ENCODE results near the gene S100A16.

DNA sequence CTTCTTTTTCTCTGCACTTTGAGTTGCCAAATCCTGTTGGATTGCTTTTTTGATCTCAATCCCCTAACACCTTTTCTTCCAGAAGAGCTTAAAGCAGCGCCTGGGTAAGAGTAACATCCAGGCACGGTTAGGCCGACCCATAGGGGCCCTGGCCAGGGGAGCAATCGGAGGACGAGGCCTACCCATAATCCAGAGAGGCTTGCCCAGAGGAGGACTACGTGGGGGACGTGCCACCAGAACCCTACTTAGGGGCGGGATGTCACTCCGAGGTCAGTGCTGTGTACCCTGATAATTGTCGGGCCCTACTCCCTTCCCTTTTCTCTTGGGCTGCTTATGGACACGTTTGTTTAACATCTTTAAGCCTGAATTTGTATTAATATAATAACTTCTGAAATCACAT, 29.2 kb upstream of the S100A16 start:
- TF ChIP-seq POLR2A (IDR thresholded peaks at IDR 0.05; ENCODE audit: low read depth, low read length) (no peak), POLR2AphosphoS5 (IDR thresholded peaks at IDR 0.05; ENCODE audit: low read depth, low read length) (no peak)

Data from GM12892 (cell line).